NCI-H446 treated with DMSO at 0.1 percent for 48 hours (cell line): Measurements from ENCODE around the gene ANKH.
"Not testable (repeated sequence)": the region's sequence is repeated elsewhere in the genome, so short reads cannot be mapped to it uniquely, and the experiment has no call there.

Source experiments
- DNase-seq: peaks from one replicate; lab custom pipeline; 2025; lab: John Stamatoyannopoulos, UW

The ANKH gene

GRCh38 chr5:14871214-14872069 is at the start of gene ANKH:
TSS of gene ANKH (minus strand) at chr5:14871778. CDS start at chr5:14871447, 331 bp downstream.
- DNase-seq: peak; percentile 75

DNA sequence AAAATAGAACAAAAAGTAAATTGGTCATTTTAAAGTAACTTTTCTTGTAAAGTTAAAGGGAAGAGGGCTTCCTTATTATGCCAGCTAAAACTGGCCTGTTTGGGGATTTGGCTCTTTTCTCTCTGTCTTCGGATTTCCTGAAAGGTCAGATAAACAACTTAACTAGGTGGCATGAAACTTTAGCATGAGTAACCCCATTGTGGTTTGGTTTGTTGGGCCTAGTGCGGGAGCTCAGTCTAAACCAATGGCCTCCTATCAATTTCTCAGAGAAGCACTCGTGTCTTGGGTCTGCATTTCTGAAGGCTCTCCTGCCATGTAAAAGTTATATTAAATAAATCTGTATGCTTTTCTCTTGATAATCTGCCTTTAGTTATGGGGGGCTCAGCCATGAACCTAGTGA is 48.5 kb upstream of the ANKH start:
- no peak for DNase-seq

GRCh38 chr5:14919106-14919505 is 47.5 kb upstream of the ANKH start:
- DNase-seq: not testable (repeated sequence)

DNA sequence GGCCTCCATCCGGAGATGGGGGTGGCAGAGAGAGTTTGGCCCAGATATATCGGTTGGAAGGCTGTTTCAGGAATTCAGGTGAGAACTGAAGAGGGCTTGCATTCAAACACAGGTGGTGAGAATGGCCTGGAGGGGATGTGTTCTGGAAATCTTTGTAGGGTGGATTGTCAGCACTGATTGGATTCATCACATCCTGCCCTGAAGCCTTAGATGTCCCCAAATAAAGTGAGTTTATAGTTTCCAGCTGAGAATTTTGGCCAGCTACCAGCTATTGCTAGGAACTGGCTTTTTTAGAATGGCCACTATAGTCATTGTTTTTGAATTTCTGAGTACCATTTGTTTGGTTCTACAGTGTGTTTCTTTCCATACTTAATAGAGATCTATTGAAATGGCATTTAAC is 46.1 kb upstream of the ANKH start:
- no peak for DNase-seq

DNA sequence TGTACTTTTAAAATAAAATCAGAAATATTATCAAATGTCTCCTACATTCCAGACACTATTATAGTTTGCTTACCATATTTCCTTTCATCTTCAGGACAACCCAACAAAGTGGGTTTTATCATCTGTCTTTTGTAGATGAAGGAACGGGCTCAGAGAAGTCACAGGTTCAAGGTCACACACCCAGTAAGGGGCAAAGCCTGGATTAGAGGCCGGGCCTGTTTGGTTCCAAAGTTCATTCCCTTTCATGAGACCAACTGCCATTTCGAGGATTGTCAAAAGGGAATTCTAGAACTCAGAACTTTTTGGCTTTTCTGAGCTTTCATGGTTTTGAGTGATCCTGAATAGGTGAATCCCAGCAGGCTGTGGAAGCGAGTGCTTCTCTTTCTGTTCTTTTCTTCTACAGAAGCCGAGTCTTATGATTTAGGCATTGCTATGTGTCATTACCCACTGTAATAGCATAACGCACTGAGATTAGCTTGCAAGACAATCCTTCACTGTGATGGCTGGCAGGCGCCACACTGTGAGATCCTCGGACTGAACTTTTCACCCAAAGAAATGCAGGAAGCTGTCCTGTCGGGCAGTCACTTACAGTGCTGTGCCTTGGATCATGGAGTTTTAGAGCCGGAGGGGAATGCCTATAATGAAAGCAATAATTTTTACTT is 43.8 kb upstream of the ANKH start:
- DNase-seq: no peak

GRCh38 chr5:14914623-14915260 is 43.2 kb upstream of the ANKH start:
- no peak for DNase-seq

GRCh38 chr5:14914193-14914592 is 42.6 kb upstream of the ANKH start:
- no peak for DNase-seq

- no peak for DNase-seq
Measured at GRCh38 chr5:14913096-14913495, 41.5 kb upstream of the ANKH start.

GRCh38 chr5:14912206-14912605 is 40.6 kb upstream of the ANKH start:
- no peak for DNase-seq

GRCh38 chr5:14909369-14909768 is 37.8 kb upstream of the ANKH start:
- no peak for DNase-seq

- DNase-seq: no peak
Measured at GRCh38 chr5:14908172-14908571, 36.6 kb upstream of the ANKH start.

- DNase-seq: no peak
Measured at GRCh38 chr5:14906628-14907027, 35.0 kb upstream of the ANKH start.

DNA sequence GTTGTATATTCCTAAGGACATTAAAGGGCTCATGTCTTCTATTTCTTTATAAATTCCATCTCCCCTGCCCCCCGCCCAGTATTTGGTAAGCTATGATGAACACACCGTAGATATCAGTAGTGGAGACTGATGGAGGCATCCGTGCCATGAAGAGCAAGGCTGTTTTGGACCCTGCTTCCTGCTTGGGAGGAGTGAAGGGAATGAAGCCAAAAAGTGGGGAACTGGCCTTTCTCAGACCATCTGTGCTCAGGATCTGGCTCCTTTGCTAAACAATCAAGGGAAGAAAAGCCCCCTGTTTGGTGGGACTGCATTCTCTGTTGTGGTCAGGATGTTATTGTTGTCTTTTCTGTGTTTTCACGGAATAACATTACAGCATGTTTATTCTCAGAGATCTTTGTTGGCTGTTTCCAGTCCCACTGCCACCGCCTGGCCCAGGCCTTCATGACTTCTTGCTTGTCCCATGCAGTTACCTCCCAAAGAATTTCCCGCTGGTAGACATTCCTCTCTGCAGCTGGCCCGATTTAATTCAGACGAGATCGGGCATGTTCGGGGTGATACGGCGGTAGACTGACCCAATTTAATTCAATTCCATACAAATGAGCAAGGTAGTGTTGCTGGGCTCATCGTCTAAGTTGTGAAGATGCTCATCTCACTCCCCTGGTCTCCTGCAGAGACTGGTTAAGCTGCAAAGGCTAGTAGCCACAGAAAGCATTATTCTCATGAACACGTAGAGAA is 31.4 kb upstream of the ANKH start:
- peak; percentile 88 for DNase-seq

DNA sequence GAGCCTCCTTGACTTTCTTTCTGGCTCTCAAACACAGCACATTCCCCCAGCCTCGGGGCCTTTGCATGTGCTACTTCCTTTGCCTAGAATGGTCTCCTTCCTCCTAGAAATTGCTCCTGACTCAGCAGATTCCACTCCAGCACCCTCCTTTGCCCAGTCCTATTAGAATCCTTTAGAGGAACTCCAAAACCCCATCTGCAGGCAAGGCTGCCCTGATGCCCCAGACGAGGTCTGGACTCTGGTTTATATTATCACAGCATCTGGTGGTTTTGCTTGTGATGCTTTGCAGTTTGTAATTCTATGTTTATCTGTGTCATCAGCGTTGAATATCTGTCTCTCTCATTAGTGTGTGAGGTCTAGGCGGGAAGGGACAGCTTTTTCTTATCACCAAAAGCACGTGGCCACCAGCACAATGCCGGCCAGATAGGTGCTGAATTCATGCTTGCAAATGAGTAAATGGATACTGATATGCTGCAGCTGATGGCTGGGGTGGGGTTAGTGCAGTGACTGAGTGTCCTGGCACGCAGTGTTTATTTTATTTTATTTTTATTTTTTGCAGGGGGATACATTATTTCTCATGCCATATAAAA is 30.0 kb upstream of the ANKH start:
- no peak for DNase-seq

- peak; percentile 17 for DNase-seq
Measured at GRCh38 chr5:14900693-14901461, 29.3 kb upstream of the ANKH start.

DNA sequence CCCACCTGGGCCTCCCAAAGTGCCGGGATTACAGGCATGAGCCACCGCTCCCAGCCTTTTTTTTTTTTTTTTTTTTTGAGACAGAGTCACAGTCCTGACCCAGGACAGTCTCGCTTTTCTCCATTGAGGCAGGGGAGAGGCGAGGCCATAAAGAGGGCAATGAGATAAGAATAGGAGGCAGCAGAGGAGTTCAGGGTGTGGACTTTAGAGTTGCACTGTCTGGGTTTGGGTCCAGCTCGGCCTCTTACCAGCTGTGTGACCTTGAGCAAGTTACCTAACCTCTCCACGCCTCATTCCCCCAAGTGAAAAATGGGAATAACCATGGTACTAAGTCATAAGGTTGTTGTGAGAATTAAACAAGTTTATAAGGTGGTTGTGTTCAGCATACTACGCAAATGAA is 24.6 kb upstream of the ANKH start:
- no peak for DNase-seq

DNA sequence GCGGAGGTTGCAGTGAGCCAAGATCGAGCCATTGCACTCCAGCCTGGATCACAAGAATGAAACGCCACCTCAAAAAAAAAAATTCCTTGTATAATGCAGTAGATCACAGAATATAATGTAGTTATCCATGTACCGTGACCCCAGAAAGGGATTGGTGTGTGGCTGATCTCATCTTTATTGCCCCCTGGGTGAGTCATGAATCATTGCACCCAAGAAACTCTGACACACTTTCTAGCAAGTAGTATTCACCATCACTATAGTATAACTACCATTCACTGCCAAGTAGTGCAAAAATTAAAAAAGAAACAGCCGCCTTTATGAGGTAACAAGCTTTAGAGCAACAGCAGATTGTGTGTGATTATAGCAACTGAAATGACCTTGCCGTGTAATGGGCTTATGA is 23.7 kb upstream of the ANKH start:
- DNase-seq: no peak

DNA sequence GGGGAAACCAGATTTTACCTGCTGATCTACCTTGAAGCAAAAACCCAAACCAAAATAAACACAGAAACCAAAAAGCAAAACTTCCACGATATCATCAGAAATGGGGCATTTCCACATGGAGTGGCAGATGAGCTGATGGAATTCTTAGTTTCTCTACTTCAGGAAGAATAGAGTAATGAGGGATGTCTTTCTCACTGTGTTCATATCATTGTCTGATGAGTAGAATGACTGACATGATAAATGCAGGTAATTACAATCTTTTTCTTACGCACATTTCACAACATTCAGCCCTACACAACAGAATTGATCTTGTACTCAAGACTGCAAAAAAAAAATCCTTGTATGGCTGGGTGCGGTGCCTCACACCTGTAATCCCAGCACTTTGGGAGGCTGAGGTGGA is 23.2 kb upstream of the ANKH start:
- DNase-seq: no peak

DNA sequence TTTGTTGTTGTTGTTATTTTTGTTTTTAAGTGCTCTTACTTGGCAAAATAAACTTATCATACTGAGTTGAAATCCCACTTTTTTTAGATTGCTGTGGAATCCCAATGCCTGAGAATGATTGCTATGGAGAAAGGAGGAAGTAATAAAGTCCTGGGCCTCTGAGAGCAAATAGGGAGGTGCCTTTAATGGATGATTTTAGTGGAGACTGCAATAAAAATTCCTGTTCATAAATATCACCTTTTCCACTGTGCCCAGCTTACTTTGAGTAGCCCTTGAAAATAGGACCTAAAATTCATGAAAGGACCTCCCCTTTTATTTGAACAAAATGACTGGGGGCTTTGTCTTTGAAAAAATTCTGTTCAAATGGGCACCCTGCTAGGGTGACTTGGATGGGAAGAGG is 21.8 kb upstream of the ANKH start:
- DNase-seq: no peak

GRCh38 chr5:14890846-14891245 is 19.3 kb upstream of the ANKH start:
- no peak for DNase-seq

DNA sequence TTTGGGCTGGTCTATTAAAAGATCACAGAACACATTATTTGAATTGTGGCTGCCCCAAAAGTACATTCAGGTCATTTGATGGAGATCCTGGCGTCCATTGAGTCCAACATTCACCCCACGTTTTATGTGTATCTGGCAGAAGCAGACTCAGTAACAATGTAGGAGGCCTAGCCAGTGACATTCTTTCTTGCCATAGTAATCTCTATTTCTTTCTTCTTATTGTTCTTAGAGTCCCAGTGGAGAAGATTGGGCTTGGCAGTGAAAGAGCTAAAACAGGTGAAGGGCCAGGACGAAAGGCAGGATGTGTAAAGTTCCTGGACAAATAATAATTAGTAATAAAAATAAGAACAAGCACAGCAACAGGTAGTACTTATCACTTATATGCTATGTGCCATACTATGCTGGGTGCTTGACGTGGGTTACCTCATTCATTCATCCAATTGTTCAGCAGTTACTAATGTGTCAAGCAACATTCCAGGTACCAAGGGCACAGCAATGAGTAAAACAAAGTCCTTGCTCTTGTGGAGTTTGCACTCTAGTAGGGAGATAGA is 12.6 kb upstream of the ANKH start:
- no peak for DNase-seq
